Mucosa of descending colon (tissue), 3 donors: ENCODE measurements around the gene DPH2. TPM values are rescaled to one million over a fixed set of nuclear protein-coding genes. Genes with fewer than 3 reads are reported as not detected.

Experiments used
- ATAC-seq: fragments of 200-7000 bp; cut with Tn5 transposase; one replicate; pipeline ENCODE4 v1.9.1; 2020; ENCODE audit warnings: mild to moderate bottlenecking, moderate library complexity
- DNase-seq, 3 donors: peaks; one replicate each; pipeline ENCODE4 v3.0.0-alpha.2; 2020
- H3K36me3 ChIP-seq: fragments of 200-600 bp; one replicate; pipeline ENCODE4 v1.8.0; 2021; ENCODE audit warnings: low read depth, mild to moderate bottlenecking
- H3K4me1 ChIP-seq: fragments of 200-600 bp; one replicate; pipeline ENCODE4 v1.8.0; 2021; ENCODE audit warnings: low read depth, mild to moderate bottlenecking
- H3K4me3 ChIP-seq: fragments of 200-600 bp; one replicate; pipeline ENCODE4 v1.8.0; 2021; ENCODE audit warnings: mild to moderate bottlenecking
- H3K9me3 ChIP-seq: fragments of 200-600 bp; one replicate; pipeline ENCODE4 v1.8.0; 2021; ENCODE audit warnings: mild to moderate bottlenecking
- intact Hi-C, 2 donors: fragments of 100-400 bp; cut with DNase I in 1 of 2; cut with micrococcal nuclease in 1 of 2; formaldehyde crosslinking; loops; one replicate each; pipeline versions ENCODE4 v1.11.0 to v1.11.1; 2022; cut with DNase I, micrococcal nuclease
- total RNA-seq, 3 donors: library from RNA; stranded (reverse); fragmentation: NEBNext Ultra II Directional in 2 of 3; extraction: Animal tissue kit (Norgen Biotek cat#: 25700) in 2 of 3; gene quantifications; one replicate each; pipeline versions ENCODE4 v1.2.1 to v1.2.4, GENCODE V29; 2021 to 2023
- TF ChIP-seq, protein P1 (sequence below): fragments of 200-600 bp; IDR thresholded peaks from one replicate; pipeline ENCODE4 v1.8.0; 2022; ENCODE audit warnings: antibody characterized with exemption, mild to moderate bottlenecking
- donor health status: DM: no; HTN: no; CAD: no; lungs with moderate emphysema.
- donor health status: DM: no; HTN: no; CAD: no.
- donor health status: DM: no; HTN: yes; CAD: no.

The DPH2 gene
- total RNA-seq, 3 donors from 2014 or later = 16.5 to 23.3 (median 17.9) TPM

DNA sequence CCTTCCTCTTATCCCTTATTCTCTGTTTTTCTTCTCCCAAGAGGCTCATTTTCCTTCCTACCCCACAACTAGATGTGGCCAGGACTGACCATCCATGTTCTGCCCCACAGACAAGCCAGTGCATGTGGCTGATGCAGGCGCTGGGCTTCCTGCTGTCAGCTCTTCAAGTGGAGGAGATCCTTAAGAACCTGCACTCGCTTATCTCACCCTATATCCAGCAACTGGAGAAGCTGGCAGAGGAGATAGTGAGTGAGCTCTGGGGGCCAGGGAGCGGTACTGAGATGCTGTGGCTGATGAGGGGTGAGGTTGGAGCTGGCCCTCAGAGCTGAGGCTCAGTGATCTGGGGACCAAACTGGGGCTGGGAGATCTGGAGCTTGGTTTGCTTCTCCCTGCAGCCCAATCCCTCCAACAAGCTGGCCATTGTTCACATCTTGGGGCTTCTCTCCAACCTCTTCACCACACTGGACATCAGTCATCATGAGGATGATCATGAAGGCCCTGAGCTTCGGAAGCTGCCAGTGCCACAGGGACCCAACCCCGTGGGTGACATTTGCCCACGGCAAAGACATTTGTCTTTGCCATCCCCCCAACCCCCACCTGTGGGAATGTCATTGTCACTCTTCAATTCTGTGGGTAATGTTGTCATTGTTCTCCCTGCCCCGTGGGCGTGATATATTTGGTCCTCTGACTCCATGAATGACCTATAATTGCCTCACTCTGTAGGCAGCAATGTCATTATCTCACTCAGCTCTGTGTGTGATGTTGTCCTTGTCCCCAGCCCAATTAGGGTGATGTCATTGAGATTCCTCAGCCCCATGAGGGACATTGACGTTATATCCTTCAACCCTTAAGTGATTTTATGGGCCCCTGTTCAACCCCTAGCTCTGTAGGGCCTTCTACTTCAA lies 11.2 kb upstream of the DPH2 start:
- Histone ChIP-seq H3K4me1 (no peaks in the 10 kb centered on the region), H3K36me3 (no peaks in the 10 kb centered on the region), H3K4me3 (no peak overlapping the region), H3K9me3 (no peaks in the 10 kb centered on the region)
- TF ChIP-seq, protein P1, sequence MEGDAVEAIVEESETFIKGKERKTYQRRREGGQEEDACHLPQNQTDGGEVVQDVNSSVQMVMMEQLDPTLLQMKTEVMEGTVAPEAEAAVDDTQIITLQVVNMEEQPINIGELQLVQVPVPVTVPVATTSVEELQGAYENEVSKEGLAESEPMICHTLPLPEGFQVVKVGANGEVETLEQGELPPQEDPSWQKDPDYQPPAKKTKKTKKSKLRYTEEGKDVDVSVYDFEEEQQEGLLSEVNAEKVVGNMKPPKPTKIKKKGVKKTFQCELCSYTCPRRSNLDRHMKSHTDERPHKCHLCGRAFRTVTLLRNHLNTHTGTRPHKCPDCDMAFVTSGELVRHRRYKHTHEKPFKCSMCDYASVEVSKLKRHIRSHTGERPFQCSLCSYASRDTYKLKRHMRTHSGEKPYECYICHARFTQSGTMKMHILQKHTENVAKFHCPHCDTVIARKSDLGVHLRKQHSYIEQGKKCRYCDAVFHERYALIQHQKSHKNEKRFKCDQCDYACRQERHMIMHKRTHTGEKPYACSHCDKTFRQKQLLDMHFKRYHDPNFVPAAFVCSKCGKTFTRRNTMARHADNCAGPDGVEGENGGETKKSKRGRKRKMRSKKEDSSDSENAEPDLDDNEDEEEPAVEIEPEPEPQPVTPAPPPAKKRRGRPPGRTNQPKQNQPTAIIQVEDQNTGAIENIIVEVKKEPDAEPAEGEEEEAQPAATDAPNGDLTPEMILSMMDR = no peak
- intact Hi-C loops = no loop called here
- DNase-seq (no peak), ATAC-seq (no peak)

DNA sequence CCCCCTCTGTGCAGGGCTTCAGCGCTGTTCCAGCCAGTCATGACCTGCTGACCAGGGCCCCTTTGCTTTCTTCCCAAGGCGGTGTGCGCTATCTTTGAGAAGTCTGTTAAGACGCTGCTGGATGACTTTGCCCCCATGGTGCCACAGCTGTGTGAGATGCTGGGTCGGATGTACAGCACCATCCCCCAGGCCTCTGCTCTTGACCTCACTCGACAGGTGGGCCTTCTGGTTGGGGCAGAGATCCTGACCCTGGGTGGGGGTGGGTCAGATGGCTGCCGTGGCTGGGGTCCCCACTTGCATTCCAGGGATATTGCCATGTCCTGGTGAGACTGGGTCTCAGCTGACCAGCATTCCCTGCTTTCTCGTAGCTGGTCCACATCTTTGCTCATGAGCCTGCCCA lies 9.0 kb upstream of the DPH2 start:
- TF ChIP-seq, protein P1 = no peak
- DNase-seq = no peak
- Histone ChIP-seq H3K9me3 (no peaks in the 10 kb centered on the region), H3K4me3 (no peak overlapping the region), H3K4me1 (no peaks in the 10 kb centered on the region), H3K36me3 (no peaks in the 10 kb centered on the region)
- intact Hi-C loops = no loop called here
- no peak for ATAC-seq

- ATAC-seq (no peak), DNase-seq (no peak)
- H3K4me3 ChIP-seq = no peak overlapping the region
- no peaks in the 10 kb centered on the region for H3K9me3 ChIP-seq
- H3K4me1 ChIP-seq = no peaks in the 10 kb centered on the region
- TF ChIP-seq, protein P1 = no peak
- H3K36me3 ChIP-seq = no peaks in the 10 kb centered on the region
- intact Hi-C loops = no loop called here
Measured at GRCh38 chr1:43961692-43962091, 8.1 kb upstream of the DPH2 start.

DNA sequence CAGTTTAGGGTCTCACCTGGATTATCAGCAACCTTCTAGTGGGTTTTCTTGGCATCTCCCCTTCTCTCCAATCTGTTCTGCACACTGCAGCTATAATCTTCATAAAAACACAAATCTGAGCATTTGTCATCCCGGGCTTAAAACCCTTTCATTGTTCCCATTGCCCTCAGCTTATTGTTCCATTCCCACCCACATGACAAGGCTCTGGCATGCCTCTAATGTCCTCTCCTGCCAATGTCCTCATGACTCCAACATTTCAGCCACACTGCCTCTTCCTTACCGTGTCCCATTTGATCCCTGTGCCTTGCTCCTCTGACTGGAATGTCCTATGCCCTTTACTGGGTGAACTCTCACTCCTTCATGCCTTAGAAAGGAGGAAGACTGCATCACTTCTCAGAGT lies 7.5 kb upstream of the DPH2 start:
- intact Hi-C loops = no loop called here
- Histone ChIP-seq H3K36me3 (no peaks in the 10 kb centered on the region), H3K4me1 (no peaks in the 10 kb centered on the region), H3K9me3 (no peaks in the 10 kb centered on the region), H3K4me3 (no peak overlapping the region)
- ATAC-seq (no peak), DNase-seq (no peak)
- TF ChIP-seq, protein P1 = no peak

- H3K4me3 ChIP-seq = no peak overlapping the region
- DNase-seq = no peak
- no peak for ATAC-seq
- TF ChIP-seq, protein P1 = no peak
- H3K4me1 ChIP-seq = no peaks in the 10 kb centered on the region
- no peaks in the 10 kb centered on the region for H3K36me3 ChIP-seq
- H3K9me3 ChIP-seq = no peaks in the 10 kb centered on the region
- intact Hi-C loops = no loop called here
Measured at GRCh38 chr1:43963006-43963405, 6.8 kb upstream of the DPH2 start.
